Stimulated activated naive CD4-positive, alpha-beta T cell (primary cell): ENCODE data around the gene MGAT3.
"Not testable (repeated sequence)": the region's sequence is repeated elsewhere in the genome, so short reads cannot be mapped to it uniquely, and the experiment has no call there.

Experiments used
- DNase-seq, 6 experiments: peaks; one replicate each; lab custom pipeline; 2025; lab: John Stamatoyannopoulos, UW

MGAT3 gene

GRCh38 chr22:39490135-39490798 is 33.5 kb downstream of the MGAT3 start:
- DNase-seq: peak; percentile 63 to 80 (median 71)

GRCh38 chr22:39490966-39491680 is 34.3 kb downstream of the MGAT3 start:
- no peak for DNase-seq

- no peak for DNase-seq
Observed at GRCh38 chr22:39491696-39492095, 34.9 kb downstream of the MGAT3 start.

- DNase-seq: no peak
Observed at GRCh38 chr22:39492186-39492585, 35.4 kb downstream of the MGAT3 start.

- DNase-seq: no peak
Observed at GRCh38 chr22:39493759-39494158, 36.9 kb downstream of the MGAT3 start.

- no peak for DNase-seq
Observed at GRCh38 chr22:39494471-39495120, 37.8 kb downstream of the MGAT3 start.

GRCh38 chr22:39496131-39496838 is 39.5 kb downstream of the MGAT3 start:
- peak; percentile 10 to 45 (median 30) for DNase-seq

GRCh38 chr22:39497429-39497828 is 40.6 kb downstream of the MGAT3 start:
- DNase-seq: no peak

- no peak for DNase-seq
Observed at GRCh38 chr22:39498368-39498767, 41.6 kb downstream of the MGAT3 start.

GRCh38 chr22:39498802-39499201 is 42.0 kb downstream of the MGAT3 start:
- DNase-seq: no peak

GRCh38 chr22:39500101-39500500 is 43.3 kb downstream of the MGAT3 start:
- no peak for DNase-seq

GRCh38 chr22:39501644-39502108 is 44.9 kb downstream of the MGAT3 start:
- peak in 1 of 6 experiments; percentile 37 for DNase-seq

- DNase-seq: peak; percentile 67 to 88 (median 76)
Observed at GRCh38 chr22:39502109-39502788, 45.4 kb downstream of the MGAT3 start, which contains the start of gene MIEF1. MIEF1 (plus strand) TSS chr22:39502290; CDS start chr22:39511295, 9,005 bp downstream.

GRCh38 chr22:39502789-39503409 is 46.1 kb downstream of the MGAT3 start:
- no peak for DNase-seq

- no peak for DNase-seq
Observed at GRCh38 chr22:39503630-39504029, 46.8 kb downstream of the MGAT3 start.

- DNase-seq: no peak
Observed at GRCh38 chr22:39504071-39504470, 47.3 kb downstream of the MGAT3 start.

GRCh38 chr22:39507021-39507420 is 50.2 kb downstream of the MGAT3 start:
- not testable (repeated sequence) for DNase-seq

GRCh38 chr22:39508393-39508792 is 51.6 kb downstream of the MGAT3 start:
- no peak for DNase-seq

- no peak for DNase-seq
Observed at GRCh38 chr22:39510529-39511149, 53.8 kb downstream of the MGAT3 start.

GRCh38 chr22:39511226-39511625 is 54.4 kb downstream of the MGAT3 start:
- DNase-seq: no peak

GRCh38 chr22:39512026-39512425 is 55.2 kb downstream of the MGAT3 start:
- DNase-seq: no peak
